Measurements from ENCODE around the gene DDAH2. TPM values are rescaled to one million over a fixed set of nuclear protein-coding genes. Genes with fewer than 3 reads are reported as not detected.

DDAH2 gene
- total RNA-seq, 2 donors from 2014 or later = 55.6 to 56.2 TPM

GRCh38 chr6:31702405-31702818, 26.7 kb downstream of the DDAH2 start:
- peak; percentile 20 to 37 for ATAC-seq
- intact Hi-C loops (cut with DNase I) = no loop called here
- DNase-seq = no peak

GRCh38 chr6:31701666-31702404, 27.3 kb downstream of the DDAH2 start:
- intact Hi-C loops (cut with DNase I) = no loop called here
- ATAC-seq (no peak), DNase-seq (peak; percentile 47)

GRCh38 chr6:31700740-31701401, 28.2 kb downstream of the DDAH2 start:
- no peak for DNase-seq
- intact Hi-C loops (cut with DNase I) = no loop called here

GRCh38 chr6:31697555-31697954, 31.5 kb downstream of the DDAH2 start:
- ATAC-seq = no peak
- intact Hi-C loops (cut with DNase I) = no loop called here

More at GRCh38 chr6:31700740-31701401, 28.2 kb downstream of the DDAH2 start:
- no peak for ATAC-seq

GRCh38 chr6:31693535-31693934, 35.6 kb downstream of the DDAH2 start:
- intact Hi-C loops (cut with DNase I) = no loop called here
- no peak for DNase-seq
- no peak for ATAC-seq

More at GRCh38 chr6:31697555-31697954, 31.5 kb downstream of the DDAH2 start:
- DNase-seq = no peak

- intact Hi-C loops (cut with DNase I) = no loop called here
- ATAC-seq (no peak), DNase-seq (no peak)
Observed at GRCh38 chr6:31692886-31693285, 36.2 kb downstream of the DDAH2 start.

- ATAC-seq (no peak), DNase-seq (no peak)
- intact Hi-C loops (cut with DNase I) = no loop called here
Observed at GRCh38 chr6:31692353-31692752, 36.7 kb downstream of the DDAH2 start.

GRCh38 chr6:31691564-31692108, 37.5 kb downstream of the DDAH2 start:
- DNase-seq (no peak), ATAC-seq (no peak)
- intact Hi-C loops (cut with DNase I) = no loop called here

GRCh38 chr6:31691078-31691463, 38.0 kb downstream of the DDAH2 start:
- DNase-seq = no peak

GRCh38 chr6:31690231-31691077, 38.6 kb downstream of the DDAH2 start:
- ATAC-seq (peak; percentile 50 to 83), DNase-seq (no peak)
- intact Hi-C loops (cut with DNase I) = no loop called here

More at GRCh38 chr6:31691078-31691463, 38.0 kb downstream of the DDAH2 start:
- ATAC-seq = no peak
- intact Hi-C loops (cut with DNase I) = no loop called here

GRCh38 chr6:31689249-31690110, 39.6 kb downstream of the DDAH2 start:
- intact Hi-C loops (cut with DNase I) = loop anchor here in 1 of 2 donors (10.0 kb wide), 2 partner anchors 145 to 265 kb away; partner anchors contain the start of genes NELFE and SKIC2
- ATAC-seq (no peak), DNase-seq (no peak)

GRCh38 chr6:31687860-31688693, 41.0 kb downstream of the DDAH2 start:
- intact Hi-C loops (cut with DNase I) = loop anchor here in 1 of 2 donors (10.0 kb wide), 2 partner anchors 147 to 267 kb away; partner anchors contain the start of genes NELFE and SKIC2
- DNase-seq (no peak), ATAC-seq (no peak)

GRCh38 chr6:31687321-31687720, 41.8 kb downstream of the DDAH2 start:
- DNase-seq (no peak), ATAC-seq (no peak)
- intact Hi-C loops (cut with DNase I) = loop anchor here in 1 of 2 donors (10.0 kb wide), 2 partner anchors 147 to 267 kb away; partner anchors contain the start of genes NELFE and SKIC2

- no peak for DNase-seq
- ATAC-seq = no peak
- intact Hi-C loops (cut with DNase I) = loop anchor here in 1 of 2 donors (10.0 kb wide), 2 partner anchors 148 to 268 kb away; partner anchors contain the start of genes NELFE and SKIC2
Observed at GRCh38 chr6:31686483-31686882, 42.6 kb downstream of the DDAH2 start.

GRCh38 chr6:31683591-31683990, 45.5 kb downstream of the DDAH2 start:
- intact Hi-C loops (cut with DNase I) = loop anchor here (5.0 to 10.0 kb wide), 3 partner anchors 149 to 271 kb away; partner anchors contain the start of genes NELFE (in 1 of the 2) and SKIC2 (in 1 of the 2)
- no peak for ATAC-seq
- DNase-seq = no peak

GRCh38 chr6:31681135-31681671, 47.9 kb downstream of the DDAH2 start:
- DNase-seq (peak; percentile 64), ATAC-seq (peak; percentile 63 to 72)
- intact Hi-C loops (cut with DNase I) = loop anchor here (5.0 to 10.0 kb wide), 3 partner anchors 151 to 274 kb away; partner anchors contain the start of genes NELFE (in 1 of the 2) and SKIC2 (in 1 of the 2)
